IMR-90 (cell line): ENCODE data around the gene HMGN1. TPM values are rescaled to one million over a fixed set of nuclear protein-coding genes. Genes with fewer than 3 reads are reported as not detected.

Experiments
- ATAC-seq: fragments of 200-7000 bp; cut with Tn5 transposase; 2 replicates; pipeline ENCODE4 v1.9.1; 2020; ENCODE audit warnings: low read depth, mild to moderate bottlenecking, moderate library complexity
- BruUV-seq: library from RNA; stranded (reverse); fragments of 400-500 nt; replicated peaks from 2 replicates; lab custom pipeline; 2021; lab: Mats Ljungman, UMichigan
- CTCF ChIA-PET: fragments of 300-600 bp; formaldehyde crosslinking; extraction: SDS; loops from one replicate; lab custom pipeline; 2021; ENCODE audit warnings: antibody characterized with exemption; lab: Yijun Ruan, JAX
- POLR2A ChIA-PET: fragments of 300-600 bp; sonication (Branson Sonifier 250); formaldehyde crosslinking; loops from one replicate; lab custom pipeline; 2022; ENCODE audit warnings: antibody characterized with exemption; ENCODE audit not compliant: unreplicated experiment; lab: Charles Lee
- DNase-seq: peaks from one replicate; pipeline ENCODE4 v3.0.0; 2013
- H2AFZ ChIP-seq: replicated peaks from 2 replicates; pipeline ENCODE3; 2013; ENCODE audit warnings: low read length, mild to moderate bottlenecking; ENCODE audit not compliant: poor library complexity
- H2AK5ac ChIP-seq: 2 replicates; pipeline ENCODE4 v1.6.1; 2013; ENCODE audit warnings: low read depth, low read length, inconsistent platforms
- H2AK9ac ChIP-seq: replicated peaks from 2 replicates; pipeline ENCODE3; 2013; ENCODE audit warnings: mild to moderate bottlenecking, low read depth, low read length, moderate library complexity; ENCODE audit not compliant: poor library complexity
- H2BK120ac ChIP-seq: 2 replicates; pipeline ENCODE4 v1.6.1; 2013; ENCODE audit warnings: low read depth, low read length, inconsistent platforms
- H2BK15ac ChIP-seq: 3 replicates; pipeline ENCODE4 v1.6.1; 2013; ENCODE audit warnings: low read depth, low read length, inconsistent platforms
- H2BK20ac ChIP-seq: 2 replicates; pipeline ENCODE4 v1.6.1; 2013; ENCODE audit warnings: low read depth, mild to moderate bottlenecking, inconsistent platforms, low read length, moderate library complexity
- H2BK5ac ChIP-seq: 2 replicates; pipeline ENCODE4 v1.6.1; 2013; ENCODE audit warnings: mild to moderate bottlenecking, low read depth, low read length, inconsistent platforms; ENCODE audit not compliant: poor library complexity, severe bottlenecking
- H3K14ac ChIP-seq: replicated peaks from 2 replicates; pipeline ENCODE4 v1.6.1; 2013; ENCODE audit warnings: low read depth, low read length, inconsistent platforms
- H3K18ac ChIP-seq: 2 replicates; pipeline ENCODE4 v1.6.1; 2013; ENCODE audit warnings: low read depth, low read length, control low read depth
- H3K23ac ChIP-seq: 2 replicates; pipeline ENCODE4 v1.6.1; 2013; ENCODE audit warnings: low read depth, low read length, inconsistent platforms
- H3K27ac ChIP-seq: 2 replicates; pipeline ENCODE4 v1.5.1; 2013; ENCODE audit warnings: mild to moderate bottlenecking, control low read depth, low read length; ENCODE audit not compliant: insufficient read depth
- H3K27me3 ChIP-seq: 2 replicates; pipeline ENCODE4 v1.6.1; 2013; ENCODE audit warnings: low read length; ENCODE audit not compliant: control insufficient read depth, insufficient read depth
- H3K36me3 ChIP-seq: 2 replicates; pipeline ENCODE4 v1.6.1; 2013; ENCODE audit warnings: low read length, mixed read lengths; ENCODE audit not compliant: control insufficient read depth, insufficient read depth
- H3K4ac ChIP-seq: 2 replicates; pipeline ENCODE4 v1.6.1; 2013; ENCODE audit warnings: low read depth, low read length, inconsistent platforms
- H3K4me1 ChIP-seq: 2 replicates; pipeline ENCODE4 v1.6.1; 2013; ENCODE audit warnings: low read length, mixed read lengths; ENCODE audit not compliant: control insufficient read depth, insufficient read depth
- H3K4me2 ChIP-seq: 2 replicates; pipeline ENCODE4 v1.6.1; 2013; ENCODE audit warnings: low read depth, mild to moderate bottlenecking, control low read depth, low read length, moderate library complexity
- H3K4me3 ChIP-seq: 2 replicates; pipeline ENCODE4 v1.5.1; 2013; ENCODE audit warnings: low read depth, mild to moderate bottlenecking, control low read depth, low read length, moderate library complexity; ENCODE audit not compliant: insufficient read depth
- H3K56ac ChIP-seq: 2 replicates; pipeline ENCODE4 v1.6.1; 2013; ENCODE audit warnings: low read length, inconsistent platforms; ENCODE audit not compliant: insufficient read depth; ENCODE audit errors: extremely low read depth
- H3K79me1 ChIP-seq, 2 experiments: 2 replicates each; pipeline ENCODE4 v1.6.1; 2013; ENCODE audit warnings: low read length in 2 of 2, inconsistent platforms in 1 of 2, low read depth in 1 of 2
- H3K9ac ChIP-seq: 2 replicates; pipeline ENCODE4 v1.6.1; 2013; ENCODE audit warnings: low read depth, low read length, control low read depth
- H3K9me1 ChIP-seq: 2 replicates; pipeline ENCODE4 v1.6.1; 2013; ENCODE audit warnings: low read length, inconsistent platforms; ENCODE audit not compliant: insufficient read depth
- H3K9me3 ChIP-seq: 2 replicates; pipeline ENCODE4 v1.6.1; 2013; ENCODE audit warnings: low read length; ENCODE audit not compliant: control insufficient read depth, insufficient read depth
- H4K20me1 ChIP-seq: 2 replicates; pipeline ENCODE4 v1.6.1; 2013; ENCODE audit warnings: low read length, inconsistent platforms; ENCODE audit not compliant: insufficient read depth
- H4K5ac ChIP-seq: 2 replicates; pipeline ENCODE4 v1.6.1; 2013; ENCODE audit warnings: mild to moderate bottlenecking, low read depth, low read length, control low read depth
- H4K8ac ChIP-seq, 2 experiments: 2 replicates each; pipeline ENCODE4 v1.6.1; 2013; ENCODE audit warnings: low read depth in 2 of 2, low read length in 2 of 2, control low read depth in 1 of 2, inconsistent platforms in 1 of 2
- H4K91ac ChIP-seq: 2 replicates; pipeline ENCODE4 v1.6.1; 2013; ENCODE audit warnings: low read depth, low read length, inconsistent platforms; ENCODE audit not compliant: insufficient read depth
- MAFK ChIP-seq: IDR thresholded peaks from 2 replicates; pipeline ENCODE4 v1.6.1; 2012; ENCODE audit warnings: low read depth, low read length, improper control_type of control experiment
- SMC3 ChIP-seq: fragments of 150-350 bp; IDR thresholded peaks from 2 replicates; pipeline ENCODE4 v1.6.1; 2016; ENCODE audit warnings: low read depth, mild to moderate bottlenecking, antibody characterized with exemption, low read length, moderate library complexity
- WGBS, 2 experiments: methylation state at CpG; one replicate each; pipeline versions ENCODE4 v1.1.5 to v1.1.7; 2013; ENCODE audit warnings: missing lambda C conversion rate in 2 of 2; ENCODE audit not compliant: insufficient read length in 1 of 2; ENCODE audit errors: extremely low coverage in 2 of 2; 5-methylcytosine and 5-hydroxymethylcytosine counted together
- dilution Hi-C: fragments of 300-500 bp; cut with HindIII; formaldehyde crosslinking; loops from one replicate; pipeline ENCODE4 v1.14.3; 2018; ENCODE audit warnings: low sequenced_read_pairs; ENCODE audit not compliant: unreplicated experiment
- in situ Hi-C: fragments of 300-500 bp; cut with MboI; formaldehyde crosslinking; loops from 3 replicates; pipeline ENCODE4 v1.14.3; 2019; ENCODE audit warnings: low sequenced_read_pairs, inconsistent platforms, mixed read lengths
- intact Hi-C: fragments of 100-400 bp; cut with micrococcal nuclease; formaldehyde crosslinking; loops from 2 replicates; pipeline ENCODE4 v1.10.0; 2022
- polyA plus RNA-seq, 3 experiments: library from polyadenylated mRNA; depleted of rRNA; stranded (reverse); fragments of >200 nt; gene quantifications; 2 replicates each; pipeline ENCODE4 v1.2.3, GENCODE V29; 2012; ENCODE audit warnings: low replicate concordance in 1 of 3
- total RNA-seq: library from RNA; depleted of rRNA; stranded (reverse); fragments of >200 nt; gene quantifications from 2 replicates; pipeline ENCODE4 v1.2.3, GENCODE V29; 2012

The HMGN1 gene
- total and polyA plus RNA-seq, 2 of the 4 experiments (the other 2 are of a cell fraction): 55.2 to 155 TPM

DNA sequence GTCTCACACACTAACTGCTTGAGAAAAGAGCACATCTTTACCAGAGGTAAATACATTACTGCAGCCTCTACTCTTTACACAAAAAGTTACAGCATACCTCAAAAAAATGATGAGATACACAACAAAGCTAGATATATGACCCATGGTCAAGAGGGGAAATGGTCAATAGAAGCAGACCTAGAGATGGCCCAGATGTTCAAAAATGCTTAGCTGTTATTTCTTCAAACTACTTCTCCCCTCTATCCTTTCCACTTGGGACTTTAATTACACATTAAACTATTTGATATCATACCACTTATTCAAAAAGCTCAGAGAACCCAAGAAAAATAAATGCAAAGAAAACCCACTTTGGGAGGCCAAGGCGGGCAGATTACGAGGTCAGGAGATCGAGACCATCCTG lies 48.3 kb downstream of the HMGN1 start:
- no TSS peak for BruUV-seq
- H4K8ac ChIP-seq: no peak overlapping the region
- in situ Hi-C loops (no loop called here), intact Hi-C loops (no loop called here), dilution Hi-C loops (no loop called here)
- H3K4me3 ChIP-seq: no peak overlapping the region
- H3K18ac ChIP-seq: no peak overlapping the region
- no peak overlapping the region for H4K91ac ChIP-seq
- no peaks in the 10 kb centered on the region; the same call in 1 of the 2 replicates for H3K4me1 ChIP-seq
- H2AFZ ChIP-seq: no peak overlapping the region
- no peaks in the 10 kb centered on the region; the same call in 1 of the 2 replicates for H3K9me1 ChIP-seq
- H3K9me3 ChIP-seq: no peaks in the 10 kb centered on the region; the same call in 1 of the 2 replicates
- ChIA-PET POLR2A (no interaction called here), CTCF (no interaction called here)
- H4K5ac ChIP-seq: no peak overlapping the region
- ATAC-seq (no peak), DNase-seq (no peak)
- no peak overlapping the region for H3K4ac ChIP-seq
- no CpG with 5 or more reads among the region's 3 CpGs for WGBS, 2 experiments
- H2BK120ac ChIP-seq: no peak overlapping the region
- no peak overlapping the region for H3K27ac ChIP-seq
- H4K20me1 ChIP-seq: peaks cover 19% of the 10 kb centered on the region; the same call in 1 of the 2 replicates
- H3K56ac ChIP-seq: no peak overlapping the region
- H3K27me3 ChIP-seq: no peaks in the 10 kb centered on the region
- H3K4me2 ChIP-seq: no peak overlapping the region
- H3K14ac ChIP-seq: no peak overlapping the region
- H2BK20ac ChIP-seq: no peak overlapping the region
- H3K23ac ChIP-seq: no peak overlapping the region
- H3K79me1 ChIP-seq: peaks cover 29 to 58% of the 10 kb centered on the region in 2 experiments
- H3K36me3 ChIP-seq: peaks cover 28% of the 10 kb centered on the region
- no peak overlapping the region for H2AK5ac ChIP-seq
- no peak overlapping the region for H3K9ac ChIP-seq
- no peak overlapping the region for H2AK9ac ChIP-seq
- H2BK15ac ChIP-seq: no peak overlapping the region
- TF ChIP-seq SMC3 (no peak), MAFK (peak; percentile 53)
- H2BK5ac ChIP-seq: no peak overlapping the region
